Tibial nerve (tissue), 4 donors: ENCODE data around the gene STIM1.

Source experiments
- EP300 ChIP-seq, 2 donors: sonication (generic); formaldehyde crosslinking; IDR thresholded peaks; one replicate each; pipeline ENCODE4 v1.6.1; 2017; ENCODE audit warnings: antibody characterized with exemption in 2 of 2, mild to moderate bottlenecking in 1 of 2
- POLR2A ChIP-seq, 2 donors: fragments of 450-650 bp; IDR thresholded peaks; one replicate each; pipeline ENCODE4 v1.6.1; 2017; ENCODE audit warnings: antibody characterized with exemption in 2 of 2, mild to moderate bottlenecking in 2 of 2, moderate library complexity in 2 of 2
- TF ChIP-seq, protein P1 (sequence below), 5 experiments: fragments of 200-600 bp in 3 of 5; fragments of 450-650 bp in 2 of 5; sonication (generic) in 3 of 5; IDR thresholded peaks; one replicate each; pipeline ENCODE4 v1.5.1; 2016 to 2019; ENCODE audit warnings: antibody characterized with exemption in 5 of 5, mild to moderate bottlenecking in 3 of 5, moderate library complexity in 2 of 5

DNA sequence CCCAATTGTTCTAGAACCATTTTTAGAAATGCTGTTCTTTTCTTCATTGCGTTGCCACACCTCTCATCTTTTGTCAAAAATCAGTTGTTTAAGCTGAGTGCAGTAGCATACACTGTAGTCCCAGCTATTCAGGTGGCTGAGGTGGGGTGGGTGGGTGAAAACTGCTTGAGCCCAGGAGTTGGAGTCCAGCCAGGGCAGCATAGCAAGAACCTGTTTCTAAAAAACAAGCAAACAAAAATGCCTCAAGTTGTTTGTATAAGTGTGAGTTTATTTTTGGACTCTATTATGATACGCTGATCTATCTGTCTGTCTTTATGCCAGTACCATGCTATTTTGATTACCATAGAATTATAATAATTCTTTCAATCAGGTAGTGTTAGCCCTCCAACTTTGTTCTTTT is 176.6 kb downstream of the STIM1 start:
- TF ChIP-seq, protein P1, sequence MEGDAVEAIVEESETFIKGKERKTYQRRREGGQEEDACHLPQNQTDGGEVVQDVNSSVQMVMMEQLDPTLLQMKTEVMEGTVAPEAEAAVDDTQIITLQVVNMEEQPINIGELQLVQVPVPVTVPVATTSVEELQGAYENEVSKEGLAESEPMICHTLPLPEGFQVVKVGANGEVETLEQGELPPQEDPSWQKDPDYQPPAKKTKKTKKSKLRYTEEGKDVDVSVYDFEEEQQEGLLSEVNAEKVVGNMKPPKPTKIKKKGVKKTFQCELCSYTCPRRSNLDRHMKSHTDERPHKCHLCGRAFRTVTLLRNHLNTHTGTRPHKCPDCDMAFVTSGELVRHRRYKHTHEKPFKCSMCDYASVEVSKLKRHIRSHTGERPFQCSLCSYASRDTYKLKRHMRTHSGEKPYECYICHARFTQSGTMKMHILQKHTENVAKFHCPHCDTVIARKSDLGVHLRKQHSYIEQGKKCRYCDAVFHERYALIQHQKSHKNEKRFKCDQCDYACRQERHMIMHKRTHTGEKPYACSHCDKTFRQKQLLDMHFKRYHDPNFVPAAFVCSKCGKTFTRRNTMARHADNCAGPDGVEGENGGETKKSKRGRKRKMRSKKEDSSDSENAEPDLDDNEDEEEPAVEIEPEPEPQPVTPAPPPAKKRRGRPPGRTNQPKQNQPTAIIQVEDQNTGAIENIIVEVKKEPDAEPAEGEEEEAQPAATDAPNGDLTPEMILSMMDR (IDR thresholded peaks at IDR 0.05): no peak
- TF ChIP-seq EP300 (IDR thresholded peaks at IDR 0.05) (no peak), POLR2A (IDR thresholded peaks at IDR 0.05) (no peak)
